Stimulated activated CD4-positive, alpha-beta T cell treated with anti-CD3 and anti-CD28 coated beads, Interleukin-15, amount 100 ng/mL, for 1 hour (primary cell): Measurements from ENCODE around the gene DCXR.

ENCODE experiments used
- DNase-seq, 2 donors: peaks; one replicate each; pipeline ENCODE4 v3.0.0-alpha.2; 2020; ENCODE audit warnings: low read depth in 1 of 2, low spot score in 1 of 2

DCXR gene

DNA sequence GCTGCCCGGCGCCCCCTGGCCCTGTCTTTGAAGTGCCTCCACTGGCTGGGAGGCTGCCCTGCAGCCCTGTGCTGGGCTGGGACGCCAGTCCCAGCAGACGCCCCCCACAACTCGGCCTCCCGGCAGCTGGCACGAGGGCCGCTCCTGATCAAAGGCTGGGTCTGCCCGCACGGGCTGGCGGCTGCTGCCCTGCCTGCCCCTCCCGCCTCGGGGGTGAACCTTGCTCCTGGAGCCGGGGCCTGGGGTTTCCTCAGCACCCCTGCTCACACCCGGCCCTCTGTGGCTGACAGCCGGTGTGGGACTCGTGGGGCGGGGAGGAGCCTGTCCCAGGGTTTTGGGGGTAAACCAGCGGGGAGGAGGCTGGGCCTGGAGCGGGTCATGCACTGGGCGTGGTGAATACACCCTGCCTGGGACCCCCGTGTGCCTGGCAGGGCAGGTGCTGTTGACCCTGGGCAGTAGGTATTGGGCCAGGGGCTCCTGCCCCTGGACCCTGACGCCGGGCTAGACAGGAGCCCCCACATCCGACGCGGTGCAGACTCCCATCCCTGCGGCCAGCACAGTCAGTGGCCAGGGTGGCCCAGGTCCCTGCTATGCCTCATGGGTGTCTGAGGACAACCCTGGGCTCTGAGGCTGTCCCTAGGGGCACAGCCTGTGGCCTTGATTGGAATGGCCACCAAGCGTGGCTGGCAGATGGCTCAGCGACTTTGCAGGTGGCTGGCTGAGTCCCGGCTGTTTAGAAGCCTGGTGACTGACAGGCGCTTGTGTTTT lies 36.5 kb downstream of the DCXR start:
- no peak for DNase-seq

DNA sequence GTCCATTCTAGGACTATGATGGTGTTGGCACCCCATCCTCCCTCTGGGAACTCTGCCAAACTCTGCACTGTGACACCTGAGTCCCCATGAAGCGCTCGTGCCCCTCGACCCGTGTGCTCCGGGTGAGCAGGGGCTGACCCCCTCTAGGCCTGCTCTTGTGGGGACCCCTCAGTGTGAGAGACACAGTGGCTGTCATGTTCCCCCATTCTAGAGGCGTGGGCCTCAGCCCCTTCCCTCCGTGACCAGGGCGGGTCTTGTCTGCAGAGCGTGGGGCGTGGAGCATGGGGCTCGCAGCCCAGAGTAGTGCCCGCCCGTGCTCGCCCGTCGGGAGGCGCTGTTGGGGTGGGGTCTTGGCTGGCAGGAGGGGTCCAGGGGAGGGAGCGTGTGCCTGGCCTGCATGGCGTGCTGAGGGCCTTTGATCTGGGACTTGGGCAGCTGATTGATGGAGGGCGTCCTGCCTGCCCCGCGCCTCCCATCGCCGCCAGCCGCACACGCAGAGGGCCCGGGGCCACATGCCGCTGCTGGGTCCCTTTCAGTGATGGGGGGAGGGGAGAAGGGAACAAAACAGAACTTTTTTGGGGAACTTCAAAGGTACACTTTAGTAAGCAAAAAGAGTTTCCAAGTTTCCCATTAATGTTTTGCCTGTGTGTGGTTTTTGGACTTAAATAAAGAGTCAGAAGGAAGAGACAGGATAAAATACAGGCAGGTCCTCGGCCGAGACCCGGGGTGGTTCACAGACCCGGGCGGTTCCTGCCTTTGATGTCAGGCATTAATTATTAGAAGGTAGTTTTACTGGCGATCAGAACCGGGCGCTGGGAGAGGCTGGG lies 37.3 kb downstream of the DCXR start:
- no peak for DNase-seq

GRCh38 chr17:81999587-81999975 lies 37.9 kb downstream of the DCXR start:
- no peak for DNase-seq

GRCh38 chr17:81998691-81999438 lies 38.6 kb downstream of the DCXR start:
- DNase-seq = no peak

- DNase-seq = no peak
These were observed 39.3 kb downstream of the DCXR start for GRCh38 chr17:81998212-81998611.

DNA sequence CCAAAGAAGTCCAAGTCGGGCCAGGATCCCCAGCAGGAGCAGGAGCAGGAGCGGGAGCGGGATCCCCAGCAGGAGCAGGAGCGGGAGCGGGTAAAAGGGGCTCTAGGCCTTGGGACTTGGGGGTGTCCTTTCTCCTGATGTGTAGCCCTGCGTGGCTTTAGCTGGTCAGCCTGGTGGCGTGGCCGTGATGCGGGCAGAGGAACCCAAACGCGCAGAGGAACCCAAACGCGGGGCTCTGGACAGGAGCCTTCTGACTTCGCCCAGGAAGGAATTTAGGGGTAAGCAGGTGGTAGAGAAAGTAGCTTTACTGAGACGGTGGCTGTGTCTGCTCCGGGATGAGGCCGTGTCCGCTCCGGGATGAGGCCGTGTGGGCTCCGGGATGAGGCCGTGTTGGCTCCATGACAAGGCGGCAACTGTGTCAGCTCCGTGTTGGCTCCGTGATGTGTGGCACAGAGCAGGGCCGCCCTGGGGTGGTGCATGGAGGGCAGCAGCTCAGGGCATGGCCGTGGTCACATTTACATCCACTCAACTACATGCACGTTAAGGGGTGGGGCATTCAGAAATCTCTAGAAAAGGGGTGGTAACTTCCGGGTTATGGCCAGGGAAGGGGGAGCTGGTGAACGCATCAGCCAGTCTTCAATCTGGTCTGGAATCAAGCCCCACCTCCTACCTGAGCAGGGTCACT lies 40.6 kb downstream of the DCXR start:
- no peak for DNase-seq

DNA sequence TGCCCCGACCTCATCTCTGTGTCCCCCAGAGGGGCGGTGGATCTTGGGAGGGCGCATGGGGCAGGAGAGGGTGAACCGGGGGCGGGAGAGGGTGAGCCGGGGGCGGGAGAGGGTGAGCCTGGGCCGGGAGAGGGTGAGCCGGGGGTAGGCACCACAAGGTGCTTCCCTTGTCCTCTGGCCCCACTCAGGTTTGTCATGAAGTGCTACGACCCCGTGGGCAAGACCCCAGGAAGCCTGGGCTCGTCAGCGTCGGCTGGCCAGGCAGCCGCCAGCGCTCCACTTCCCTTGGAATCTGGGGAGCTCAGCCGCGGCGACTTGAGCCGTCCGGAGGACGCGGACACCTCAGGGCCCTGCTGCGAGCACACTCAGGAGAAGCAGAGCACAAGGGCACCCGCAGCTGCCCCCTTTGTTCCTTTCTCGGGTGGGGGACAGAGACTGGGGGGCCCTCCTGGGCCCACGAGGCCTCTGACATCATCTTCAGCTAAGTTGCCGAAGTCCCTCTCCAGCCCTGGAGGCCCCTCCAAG lies 41.2 kb downstream of the DCXR start:
- DNase-seq = no peak

- DNase-seq = no peak
These were observed 41.9 kb downstream of the DCXR start for GRCh38 chr17:81995463-81996231.

GRCh38 chr17:81994593-81995462 lies 42.7 kb downstream of the DCXR start:
- no peak for DNase-seq

DNA sequence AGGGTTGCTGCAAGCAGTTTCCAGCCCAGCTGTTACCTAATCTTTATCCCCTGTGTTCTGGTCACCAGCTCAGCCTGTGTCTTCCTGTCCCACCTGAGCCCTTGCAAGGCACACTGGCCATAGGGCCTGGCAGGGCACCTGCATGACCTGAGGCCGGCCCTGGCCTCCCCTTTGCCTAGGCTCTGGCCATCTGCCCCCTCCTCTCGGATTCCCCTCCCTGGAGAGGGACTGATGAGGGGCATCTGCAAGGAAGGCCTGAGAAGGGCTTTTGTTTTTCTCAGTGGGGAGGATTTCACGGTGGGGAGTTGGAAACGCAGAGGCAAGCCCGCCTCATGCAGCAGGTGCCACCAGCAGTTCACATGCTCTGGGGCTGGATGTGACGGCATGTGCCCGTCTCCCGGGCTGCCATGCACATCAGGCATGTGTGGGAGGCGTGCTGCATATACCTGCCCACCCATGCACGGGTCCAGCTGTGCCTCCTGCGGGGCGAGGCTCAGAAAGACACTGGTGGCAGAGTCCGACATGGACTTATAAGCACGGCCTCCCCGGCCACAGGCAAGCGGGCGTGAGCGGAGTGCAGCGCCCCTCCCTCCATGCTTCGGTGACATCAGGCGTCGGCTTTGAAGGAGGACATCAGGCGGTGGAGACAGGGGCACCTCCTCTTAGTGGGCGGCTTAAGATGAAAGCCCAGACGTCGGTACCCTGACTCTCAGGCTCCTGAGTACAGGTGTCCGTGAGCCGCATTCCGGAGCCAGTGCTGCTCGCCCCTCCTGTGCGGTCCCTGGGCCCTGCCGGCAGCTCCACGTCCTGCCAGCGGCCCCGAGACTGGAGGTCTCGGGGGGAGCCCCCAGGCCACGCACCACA lies 43.5 kb downstream of the DCXR start:
- DNase-seq = no peak

DNA sequence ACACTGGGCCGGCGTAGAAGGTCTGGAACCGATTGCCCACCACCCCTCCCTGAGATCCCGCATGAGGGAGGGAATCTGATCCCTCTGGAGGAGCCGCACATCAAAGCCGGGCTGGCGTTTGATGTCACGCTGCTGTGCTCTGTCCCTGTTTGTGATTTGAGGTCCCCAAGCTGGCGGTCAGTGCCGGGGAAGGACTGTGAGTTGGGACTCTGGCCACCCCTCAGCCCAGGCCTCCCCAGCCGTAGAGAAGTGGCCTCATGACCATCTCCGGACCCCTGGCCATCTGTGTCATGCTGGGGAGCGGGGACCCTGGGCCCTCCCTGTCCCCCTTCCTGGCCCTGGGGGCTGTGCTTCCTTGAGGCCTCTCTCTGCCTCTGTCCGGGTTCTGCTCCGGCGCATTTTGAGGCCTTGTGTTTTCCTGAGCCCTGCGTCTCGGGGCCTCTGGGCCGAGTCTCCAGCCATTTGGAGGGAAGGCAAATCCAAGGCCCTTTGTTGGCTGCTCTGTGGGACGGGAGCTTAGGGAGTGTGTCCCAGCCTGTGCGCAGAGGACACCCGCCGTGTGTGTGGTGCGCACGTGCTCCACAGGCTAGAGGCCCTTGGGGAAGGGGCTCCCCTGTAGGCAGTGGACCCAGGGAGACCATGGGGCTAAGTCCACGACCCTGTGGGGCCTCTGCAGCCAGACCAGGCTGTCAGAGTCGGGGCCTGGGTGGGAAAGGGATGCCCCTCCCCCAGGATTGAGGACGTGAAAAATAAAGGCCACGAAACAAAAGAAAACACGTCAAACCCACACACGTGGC lies 45.0 kb downstream of the DCXR start:
- no peak for DNase-seq

DNA sequence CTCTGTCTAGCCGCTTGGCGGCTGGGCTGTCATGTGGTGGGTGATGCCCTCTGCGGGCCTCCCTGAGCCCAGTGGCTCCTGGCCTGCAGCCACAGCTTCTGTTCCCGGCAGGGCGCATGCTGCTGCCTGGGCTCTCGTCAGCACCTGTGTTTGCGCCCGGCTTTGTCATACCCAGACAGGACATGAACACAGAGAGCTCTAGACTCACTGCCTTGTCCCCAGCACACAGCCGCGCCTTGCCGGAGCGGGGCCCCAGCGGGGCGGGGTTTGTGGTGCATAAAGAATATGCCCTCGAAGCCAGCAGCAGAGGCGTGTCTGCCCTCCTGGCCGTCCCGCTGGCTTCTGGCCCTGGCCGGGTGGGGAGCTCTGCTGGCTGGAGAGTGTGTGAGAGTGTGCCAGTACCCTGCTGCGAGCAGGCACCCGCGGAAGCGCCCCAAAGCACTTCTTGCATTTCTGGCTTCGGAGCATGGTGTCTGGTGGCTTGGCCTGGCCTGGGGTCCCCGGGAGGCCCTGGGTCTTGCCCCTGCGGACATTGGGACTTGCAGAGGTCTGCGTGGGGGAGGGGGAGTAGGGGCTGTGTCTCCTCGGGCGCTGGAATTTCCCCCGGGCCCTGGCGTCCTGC lies 45.7 kb downstream of the DCXR start:
- DNase-seq = no peak

DNA sequence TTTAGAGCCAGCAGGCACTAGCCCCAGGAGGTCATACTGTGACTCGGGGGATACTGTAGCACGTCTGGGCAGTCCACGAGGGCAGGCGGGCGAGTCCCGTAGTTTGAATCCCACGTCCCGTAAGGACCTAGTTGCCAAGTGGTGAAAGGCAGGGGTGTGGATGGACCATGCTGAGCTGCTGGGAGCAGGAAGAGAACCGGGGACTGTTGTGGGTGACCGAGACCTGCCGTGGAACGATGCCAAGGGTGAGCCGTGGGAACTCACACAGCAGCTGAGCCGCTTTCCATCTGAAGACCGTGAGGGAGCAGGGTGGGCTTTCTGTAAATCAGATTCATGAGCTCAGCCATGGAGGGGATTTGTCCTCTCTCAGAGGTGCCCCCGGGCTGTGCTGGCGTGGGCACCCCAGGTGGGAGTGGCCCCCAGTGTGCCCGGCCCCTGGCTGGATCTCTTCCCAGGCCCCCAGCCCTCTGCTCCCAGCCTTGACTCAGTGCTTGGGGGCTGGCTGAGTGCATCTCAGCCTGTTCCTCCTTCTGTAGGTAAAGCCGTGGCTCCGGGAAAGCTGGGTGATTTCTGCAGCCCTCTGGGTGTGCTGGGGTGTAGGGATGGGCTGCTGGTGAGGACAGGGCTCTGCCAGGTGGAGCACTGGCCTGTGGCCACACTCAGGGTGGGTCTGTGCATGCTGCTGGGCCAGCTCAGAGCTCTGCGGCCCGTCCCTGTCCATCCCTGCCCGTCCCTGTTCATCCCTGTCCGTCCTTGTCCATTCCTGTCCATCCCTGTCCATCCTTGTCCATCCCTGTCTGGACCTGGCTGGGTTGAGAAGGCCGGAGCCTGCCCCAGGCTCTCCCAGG lies 46.4 kb downstream of the DCXR start:
- no peak for DNase-seq

- DNase-seq = no peak
These were observed 50.2 kb downstream of the DCXR start for GRCh38 chr17:81987161-81987770.

- no peak for DNase-seq
These were observed 50.9 kb downstream of the DCXR start for GRCh38 chr17:81986606-81987005.
